Retinal pigment epithelial cell (primary cell): ENCODE measurements around the gene ZFP91.

ENCODE experiments used
- DNase-seq: peaks from one replicate; pipeline ENCODE4 v3.0.0-alpha.2; 2010; ENCODE audit warnings: low read depth
- H3K4me3 ChIP-seq: 2 replicates; pipeline ENCODE4 v1.5.1; 2011; ENCODE audit warnings: mild to moderate bottlenecking, low read length, control low read depth, moderate library complexity
- CTCF ChIP-seq: conservative IDR thresholded peaks from 2 replicates; pipeline ENCODE4 v1.5.1; 2011; ENCODE audit warnings: low read depth, low read length, control low read depth, inconsistent platforms

Gene ZFP91

GRCh38 chr11:58621586-58622262 lies 42.9 kb downstream of the ZFP91 start:
- TF ChIP-seq CTCF, result no peak

GRCh38 chr11:58622344-58622743 lies 43.5 kb downstream of the ZFP91 start, which contains the start of gene CNTF:
Gene CNTF, plus strand, starts transcription at chr11:58622665. Its CDS starts 88 bp downstream, at chr11:58622753.
- DNase-seq, result no peak
- TF ChIP-seq CTCF, result no peak
- no peak within 1 kb of the TSS for H3K4me3 ChIP-seq

More at GRCh38 chr11:58621586-58622262, 42.9 kb downstream of the ZFP91 start:
- no peak overlapping the region for H3K4me3 ChIP-seq
- DNase-seq, result no peak

- DNase-seq, result no peak
- no peak for TF ChIP-seq CTCF
These were observed 46.2 kb downstream of the ZFP91 start for GRCh38 chr11:58625086-58625485.

GRCh38 chr11:58625826-58626460 lies 47.1 kb downstream of the ZFP91 start:
- no peak for TF ChIP-seq CTCF
- no peak for DNase-seq

More at GRCh38 chr11:58625086-58625485, 46.2 kb downstream of the ZFP91 start:
- H3K4me3 ChIP-seq, result no peak overlapping the region

GRCh38 chr11:58626934-58627483 lies 48.1 kb downstream of the ZFP91 start:
- no peak for TF ChIP-seq CTCF
- DNase-seq, result no peak

More at GRCh38 chr11:58625826-58626460, 47.1 kb downstream of the ZFP91 start:
- H3K4me3 ChIP-seq, result no peak overlapping the region

GRCh38 chr11:58628446-58628845 lies 49.6 kb downstream of the ZFP91 start:
- peak; percentile 60 for DNase-seq
- H3K4me3 ChIP-seq, result no peak overlapping the region
- TF ChIP-seq CTCF, result no peak

More at GRCh38 chr11:58626934-58627483, 48.1 kb downstream of the ZFP91 start:
- no peak overlapping the region for H3K4me3 ChIP-seq
